HG03103 (cell line): ENCODE results near the gene CTXN1.
"Not testable (repeated sequence)": the region's sequence is repeated elsewhere in the genome, so short reads cannot be mapped to it uniquely, and the experiment has no call there.

Experiments used
- ATAC-seq: cut with Tn5 transposase; IDR thresholded peaks from one replicate; pipeline ENCODE4 v1.9.1; 2021; ENCODE audit warnings: low read depth; ENCODE audit not compliant: unreplicated experiment

CTXN1 gene

DNA sequence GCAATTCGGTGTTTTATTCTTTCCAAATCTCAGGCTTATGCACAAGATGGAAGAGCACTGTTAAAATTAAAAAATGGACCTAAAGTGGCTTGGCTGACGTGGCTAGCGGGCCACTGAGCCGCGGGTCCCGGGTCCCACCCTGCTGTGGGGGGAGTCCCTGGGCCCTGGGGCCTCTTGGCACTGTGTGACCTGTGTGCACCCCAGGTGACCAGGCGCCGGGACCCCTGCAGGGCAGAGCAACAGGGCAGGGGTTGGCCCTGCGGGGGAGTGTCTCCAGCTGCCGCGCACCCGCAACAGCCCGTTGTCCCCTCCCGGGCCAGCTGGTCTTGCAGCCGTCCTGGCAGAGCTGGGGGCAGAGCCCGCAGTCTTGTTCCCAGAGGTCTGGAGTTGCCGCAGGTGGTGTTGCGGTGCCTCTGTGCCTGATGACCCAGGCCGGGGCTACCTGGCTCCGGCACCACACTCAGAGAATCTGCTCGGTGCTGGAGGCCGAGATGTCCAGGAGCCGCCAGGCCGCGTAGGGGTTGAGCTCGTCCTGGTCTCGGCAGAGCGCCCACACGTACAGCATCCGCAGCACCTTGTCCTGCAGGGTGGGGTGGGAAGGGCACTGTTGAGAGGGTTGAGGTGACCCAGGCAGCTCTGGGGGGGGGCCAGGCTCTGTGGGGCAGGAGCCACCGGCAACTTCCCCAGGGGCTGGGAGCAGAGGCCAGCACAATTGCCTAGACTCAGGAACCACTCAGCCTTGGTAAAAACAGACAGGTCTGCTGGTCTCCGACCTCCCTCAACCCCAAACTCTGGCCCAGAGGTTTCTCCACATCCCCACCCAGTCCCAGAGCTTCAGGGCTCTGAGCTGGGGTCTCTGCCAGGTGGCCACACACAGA is 1.0 kb upstream of the CTXN1 start:
- no peak for ATAC-seq

- ATAC-seq, result no peak
Measured at GRCh38 chr19:7925171-7925851, 624 bp downstream of the CTXN1 start.

GRCh38 chr19:7924651-7925170 is 1.2 kb downstream of the CTXN1 start:
- ATAC-seq, result no peak

DNA sequence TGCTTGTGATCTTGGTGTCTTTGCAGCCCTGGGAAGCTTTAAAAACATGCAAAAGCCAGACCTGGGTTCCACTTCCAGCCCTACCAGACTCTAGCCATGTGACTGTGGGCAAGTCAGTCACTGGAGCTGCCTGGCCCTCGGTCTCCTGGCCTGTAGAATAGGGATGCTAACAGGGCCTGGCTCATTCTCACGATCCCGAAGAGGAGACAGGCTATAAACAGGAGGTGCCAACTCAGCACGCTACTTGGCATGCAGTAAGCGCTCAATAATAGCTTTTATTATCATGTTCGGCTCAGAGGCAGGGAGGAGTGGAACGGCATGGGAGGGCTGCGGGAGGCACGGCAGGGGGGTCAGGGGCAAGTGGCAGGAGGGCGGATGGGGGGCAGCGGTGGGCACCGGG is 1.7 kb downstream of the CTXN1 start:
- ATAC-seq, result no peak

DNA sequence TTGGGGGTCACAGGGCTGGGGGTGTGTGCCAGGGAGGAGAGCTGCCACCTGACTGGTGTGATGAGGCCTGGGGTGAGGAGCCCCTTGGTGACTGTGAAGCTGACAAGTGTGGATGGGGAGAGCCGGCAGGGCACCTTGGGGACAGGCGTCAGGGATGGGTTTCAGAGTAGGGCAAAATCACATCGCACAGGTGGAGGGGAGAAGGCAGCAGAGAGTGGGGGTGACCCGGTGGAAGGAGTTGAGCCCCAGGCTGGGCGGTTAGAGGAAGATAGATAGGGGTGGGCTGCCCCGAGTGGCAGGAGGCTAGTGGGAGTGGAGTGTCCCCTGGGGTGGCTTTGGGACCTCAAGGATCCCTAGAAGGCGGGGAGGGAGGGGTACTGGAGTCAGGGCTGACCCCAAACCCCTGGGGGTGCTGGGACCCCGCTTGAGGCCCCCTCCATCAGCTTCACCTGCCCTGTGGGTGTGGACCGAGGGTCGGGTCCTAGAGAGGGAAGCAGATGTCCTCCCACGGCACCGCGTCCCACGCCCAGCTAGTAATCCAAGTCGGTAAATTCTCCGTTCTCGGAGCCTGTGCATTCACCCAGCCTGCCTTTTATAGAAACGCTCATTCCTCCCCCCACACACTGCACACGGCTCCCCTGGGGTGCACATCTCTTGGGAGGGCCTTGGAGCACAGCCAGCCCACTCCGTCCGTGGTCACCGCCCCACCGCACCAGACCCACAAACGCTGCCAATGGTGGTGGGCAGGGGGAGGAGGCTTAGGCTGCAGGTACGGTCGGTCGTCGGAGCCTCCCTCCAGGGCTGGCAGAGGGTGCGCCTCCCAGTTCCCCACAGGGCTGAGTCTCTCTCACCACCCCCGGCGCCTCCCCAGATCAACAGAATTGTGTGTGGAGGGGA is 2.4 kb downstream of the CTXN1 start:
- no peak for ATAC-seq

- ATAC-seq, result no peak
Measured at GRCh38 chr19:7922836-7923195, 3.1 kb downstream of the CTXN1 start.

- ATAC-seq, result no peak
Measured at GRCh38 chr19:7921967-7922835, 3.7 kb downstream of the CTXN1 start.

DNA sequence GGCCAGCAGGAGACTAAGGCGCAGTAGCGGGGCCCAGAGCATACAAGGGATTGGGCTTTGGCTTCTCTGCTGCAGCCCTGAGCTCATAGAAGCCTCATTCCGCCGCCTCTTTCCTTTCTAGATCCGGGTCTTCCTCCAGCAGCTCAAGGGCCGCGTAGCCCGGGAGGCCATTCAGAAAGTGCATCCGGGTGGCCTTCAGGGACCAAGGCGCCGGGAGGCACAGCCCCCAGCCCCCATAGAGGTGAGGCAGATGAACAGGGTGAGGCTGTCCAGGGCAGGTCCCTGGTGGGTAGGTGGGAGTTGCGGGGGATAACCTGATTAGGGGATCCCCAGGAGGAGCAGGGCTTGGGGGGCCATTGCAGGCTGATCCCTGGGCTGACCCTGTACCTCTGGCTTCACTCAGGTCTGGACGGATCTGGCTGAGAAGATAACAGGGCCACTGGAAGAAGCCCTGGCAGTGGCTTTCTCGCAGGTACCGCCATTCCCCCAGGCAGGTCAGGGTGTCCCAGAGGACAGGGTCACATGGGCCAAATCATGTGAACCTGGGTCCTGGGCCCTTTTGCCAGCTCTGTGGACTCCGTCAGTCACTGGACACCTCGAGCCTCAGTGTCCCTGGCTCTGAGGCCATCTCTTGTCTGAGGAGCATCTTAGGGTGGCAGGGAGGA is 4.5 kb downstream of the CTXN1 start:
- ATAC-seq, result no peak

- peak; percentile 37 for ATAC-seq
Measured at GRCh38 chr19:7920519-7921301, 5.2 kb downstream of the CTXN1 start.

DNA sequence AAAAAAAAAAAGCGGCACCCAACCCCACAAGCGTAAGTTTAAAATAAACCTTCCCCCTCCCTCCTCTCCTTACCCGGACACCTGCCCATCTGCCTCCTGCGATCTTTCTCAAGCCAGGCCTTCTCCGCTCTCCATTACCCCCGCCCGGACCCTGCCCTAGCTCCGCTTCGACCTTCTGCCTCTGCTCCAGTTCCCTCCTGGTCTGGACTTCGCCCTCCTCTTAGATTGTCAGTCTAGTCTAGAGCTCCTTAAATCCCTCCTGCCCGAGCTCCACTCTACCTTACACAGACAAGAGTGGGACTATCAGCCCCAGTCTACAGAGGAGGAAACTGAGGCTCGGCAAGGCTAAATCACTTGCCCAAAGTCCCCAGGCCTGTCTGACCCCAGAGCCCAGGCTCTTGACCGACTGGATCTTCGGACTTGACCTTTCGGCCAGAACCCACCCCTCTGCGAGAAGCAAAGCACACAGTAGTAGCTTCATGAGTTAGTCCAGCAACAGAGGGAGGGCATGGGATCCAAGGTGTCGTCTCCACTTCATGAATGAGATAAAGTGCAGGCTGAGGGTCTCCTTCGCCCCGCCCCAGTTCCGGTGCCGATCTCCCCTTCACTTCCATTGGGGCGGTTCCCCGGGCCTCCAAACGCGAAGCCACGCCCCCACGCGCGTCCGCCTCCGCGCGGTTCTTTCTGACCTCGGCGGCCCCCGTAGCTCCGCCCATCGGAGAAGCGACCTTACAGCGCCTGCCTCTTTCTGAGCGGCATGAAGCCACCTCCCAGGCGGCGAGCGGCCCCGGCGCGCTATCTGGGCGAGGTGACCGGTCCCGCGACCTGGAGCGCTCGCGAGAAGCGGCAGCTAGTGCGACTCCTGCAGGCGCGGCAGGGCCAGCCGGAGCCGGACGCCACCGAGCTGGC is 6.1 kb downstream of the CTXN1 start, which contains the start of gene SNAPC2:
TSS of gene SNAPC2 (plus strand) at position 729 of the 909 bp plus-strand sequence. CDS start at position 758, 29 bp downstream.
- ATAC-seq, result peak; percentile 47

DNA sequence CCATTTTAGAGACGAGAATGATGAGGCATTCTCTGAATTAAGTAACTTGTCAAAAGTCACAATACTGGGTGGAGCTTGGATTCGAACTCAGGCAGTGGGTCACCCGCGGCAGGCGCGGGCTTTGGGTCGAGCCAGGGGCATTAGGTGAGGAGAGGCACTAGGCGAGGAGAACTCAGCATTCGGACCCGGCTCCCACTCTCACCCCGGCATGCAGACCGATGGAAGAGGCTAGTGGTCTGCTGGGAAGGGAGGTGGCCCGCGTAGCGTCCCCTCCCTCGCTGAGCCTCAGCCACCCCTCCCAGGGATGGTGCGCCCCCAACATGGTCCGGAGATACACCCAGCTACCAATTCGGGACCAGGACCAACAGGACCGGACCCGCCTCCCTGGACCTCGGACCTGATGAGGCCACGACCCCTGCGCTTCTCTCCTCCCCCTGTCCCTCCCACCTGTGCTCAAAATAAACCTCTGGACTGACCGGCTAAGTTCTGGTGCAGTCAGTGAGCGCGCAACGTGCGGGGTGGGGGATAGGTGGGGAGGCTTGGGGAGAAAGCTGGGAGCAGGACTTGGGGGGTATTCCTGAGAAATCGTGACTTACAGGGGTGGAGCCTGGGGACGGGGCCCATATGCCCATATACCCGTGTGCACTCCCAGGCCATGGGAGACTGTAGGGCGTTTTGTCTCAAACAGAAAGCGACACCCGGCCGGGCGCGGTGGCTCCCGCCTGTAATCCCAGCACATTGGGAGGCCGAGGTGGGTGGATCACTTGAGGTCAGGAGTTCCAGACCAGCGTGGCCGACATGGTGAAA is 7.1 kb downstream of the CTXN1 start:
- ATAC-seq, result no peak

DNA sequence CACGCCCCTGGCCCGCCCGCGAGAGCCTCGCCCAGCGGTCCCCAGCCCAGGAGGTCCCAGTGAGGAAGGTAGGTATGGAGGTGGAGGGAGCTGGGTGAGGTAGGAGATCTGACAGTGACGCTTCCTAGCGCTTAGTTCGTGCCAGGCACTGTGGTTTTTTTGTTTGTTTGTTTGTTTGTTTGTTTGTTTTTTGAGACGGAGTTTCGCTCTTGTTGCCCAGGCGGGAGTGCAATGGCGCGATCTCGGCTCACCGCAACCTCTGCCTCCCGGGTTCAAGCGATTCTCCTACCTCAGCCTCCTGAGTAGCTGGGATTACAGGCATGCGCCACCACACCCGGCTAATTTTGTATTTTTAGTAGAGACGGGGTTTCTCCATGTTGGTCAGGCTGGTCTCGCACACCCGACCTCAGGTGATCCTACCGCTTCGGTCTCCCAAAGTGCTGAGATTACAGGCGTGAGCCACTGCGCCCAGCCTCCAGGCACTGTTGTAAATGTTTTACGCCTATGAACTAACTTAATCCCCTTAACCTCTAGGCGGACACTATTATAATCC is 7.8 kb downstream of the CTXN1 start:
- ATAC-seq, result not testable (repeated sequence)

- ATAC-seq, result no peak
Measured at GRCh38 chr19:7917267-7918061, 8.5 kb downstream of the CTXN1 start.

GRCh38 chr19:7916955-7917266 is 9.0 kb downstream of the CTXN1 start:
- ATAC-seq, result no peak

DNA sequence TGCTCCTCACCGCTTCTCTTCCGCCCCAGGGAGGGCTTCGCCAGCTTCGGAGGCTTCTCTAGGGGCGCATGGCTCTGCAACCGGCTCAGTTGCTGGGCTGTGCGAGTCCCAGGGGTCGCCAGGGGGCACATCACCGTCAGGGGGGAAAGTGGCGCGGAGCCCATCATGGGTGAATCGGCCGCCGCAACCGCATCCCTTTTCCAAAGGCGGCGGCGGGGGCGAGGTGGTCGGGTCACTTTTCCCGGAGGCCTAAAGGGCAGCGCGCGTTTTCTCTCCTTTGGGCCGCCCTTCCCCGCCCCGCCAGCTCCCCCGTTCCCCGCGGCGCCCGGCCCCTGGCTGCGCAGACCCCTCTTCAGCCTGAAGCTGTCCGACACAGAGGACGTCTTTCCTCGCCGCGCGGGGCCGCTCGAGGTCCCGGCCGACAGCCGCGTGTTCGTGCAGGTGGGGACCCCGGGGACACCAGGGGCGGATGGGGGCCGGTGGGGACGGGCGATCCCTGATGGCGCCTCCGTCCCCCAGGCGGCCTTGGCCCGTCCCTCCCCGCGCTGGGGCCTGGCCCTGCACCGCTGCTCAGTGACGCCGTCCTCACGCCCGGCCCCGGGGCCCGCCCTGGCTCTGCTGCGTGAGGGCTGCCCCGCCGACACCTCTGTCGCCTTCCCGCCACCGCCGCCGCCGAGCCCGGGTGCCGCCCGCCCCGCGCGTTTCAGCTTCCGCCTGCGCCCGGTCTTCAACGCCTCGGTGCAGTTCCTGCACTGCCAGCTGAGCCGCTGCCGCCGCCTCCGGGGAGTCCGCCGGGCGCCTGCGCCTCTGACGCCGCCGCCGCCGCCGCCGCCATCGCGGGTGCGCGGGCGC is 9.6 kb downstream of the CTXN1 start:
- ATAC-seq, result no peak
